Prostate gland (tissue), 2 donors: Measurements from ENCODE around the gene TMOD4.

Experiments used
- POLR2A ChIP-seq: fragments of 450-650 bp; IDR thresholded peaks from one replicate; pipeline ENCODE4 v1.6.1; 2016; ENCODE audit warnings: antibody characterized with exemption, mild to moderate bottlenecking
- POLR2AphosphoS5 ChIP-seq: sonication (generic); formaldehyde crosslinking; IDR thresholded peaks from one replicate; pipeline ENCODE4 v1.6.1; 2017; ENCODE audit warnings: antibody characterized with exemption
- TF ChIP-seq, protein P1 (sequence below), 4 experiments: fragments of 200-600 bp in 2 of 4; fragments of 450-650 bp in 2 of 4; sonication (generic) in 2 of 4; IDR thresholded peaks; 1 replicate in 3 of 4; 2 replicates in 1 of 4; pipeline ENCODE4 v1.5.1; 2016 to 2019; ENCODE audit warnings: antibody characterized with exemption in 4 of 4, mild to moderate bottlenecking in 2 of 4, moderate library complexity in 2 of 4

DNA sequence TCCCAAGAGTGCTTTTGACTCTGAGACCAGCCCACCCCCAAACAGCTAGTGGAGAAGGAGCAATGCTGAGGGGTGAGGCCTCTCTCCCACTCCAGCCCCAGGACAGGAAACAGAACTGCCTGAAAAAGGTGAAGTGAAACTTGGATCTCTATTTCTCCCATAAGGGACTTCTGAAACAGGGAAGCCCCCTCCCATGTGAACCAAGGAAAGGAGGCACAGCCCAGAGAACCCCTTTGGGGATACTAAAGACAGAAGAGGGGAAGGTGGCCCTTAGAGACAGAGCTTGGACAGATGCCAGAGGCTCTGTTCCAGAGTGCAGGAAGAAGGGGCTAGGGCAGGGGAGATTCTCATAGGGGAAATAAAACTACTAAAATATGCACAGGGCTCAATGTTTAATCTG lies 16.4 kb downstream of the TMOD4 start:
- TF ChIP-seq, protein P1, sequence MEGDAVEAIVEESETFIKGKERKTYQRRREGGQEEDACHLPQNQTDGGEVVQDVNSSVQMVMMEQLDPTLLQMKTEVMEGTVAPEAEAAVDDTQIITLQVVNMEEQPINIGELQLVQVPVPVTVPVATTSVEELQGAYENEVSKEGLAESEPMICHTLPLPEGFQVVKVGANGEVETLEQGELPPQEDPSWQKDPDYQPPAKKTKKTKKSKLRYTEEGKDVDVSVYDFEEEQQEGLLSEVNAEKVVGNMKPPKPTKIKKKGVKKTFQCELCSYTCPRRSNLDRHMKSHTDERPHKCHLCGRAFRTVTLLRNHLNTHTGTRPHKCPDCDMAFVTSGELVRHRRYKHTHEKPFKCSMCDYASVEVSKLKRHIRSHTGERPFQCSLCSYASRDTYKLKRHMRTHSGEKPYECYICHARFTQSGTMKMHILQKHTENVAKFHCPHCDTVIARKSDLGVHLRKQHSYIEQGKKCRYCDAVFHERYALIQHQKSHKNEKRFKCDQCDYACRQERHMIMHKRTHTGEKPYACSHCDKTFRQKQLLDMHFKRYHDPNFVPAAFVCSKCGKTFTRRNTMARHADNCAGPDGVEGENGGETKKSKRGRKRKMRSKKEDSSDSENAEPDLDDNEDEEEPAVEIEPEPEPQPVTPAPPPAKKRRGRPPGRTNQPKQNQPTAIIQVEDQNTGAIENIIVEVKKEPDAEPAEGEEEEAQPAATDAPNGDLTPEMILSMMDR (IDR thresholded peaks at IDR 0.05) = no peak
- TF ChIP-seq POLR2A = no peak
- no peak for TF ChIP-seq POLR2AphosphoS5
